C4-2B (cell line): ENCODE data around the gene WRAP73.

ENCODE experiments used
- ZFX ChIP-seq: fragments of 450-650 bp; IDR thresholded peaks from 2 replicates; pipeline ENCODE4 v1.6.1; 2017
- TF ChIP-seq, protein P1 (sequence below): fragments of 450-650 bp; conservative IDR thresholded peaks from 2 replicates; pipeline ENCODE4 v1.5.1; 2017; ENCODE audit warnings: mild to moderate bottlenecking

DNA sequence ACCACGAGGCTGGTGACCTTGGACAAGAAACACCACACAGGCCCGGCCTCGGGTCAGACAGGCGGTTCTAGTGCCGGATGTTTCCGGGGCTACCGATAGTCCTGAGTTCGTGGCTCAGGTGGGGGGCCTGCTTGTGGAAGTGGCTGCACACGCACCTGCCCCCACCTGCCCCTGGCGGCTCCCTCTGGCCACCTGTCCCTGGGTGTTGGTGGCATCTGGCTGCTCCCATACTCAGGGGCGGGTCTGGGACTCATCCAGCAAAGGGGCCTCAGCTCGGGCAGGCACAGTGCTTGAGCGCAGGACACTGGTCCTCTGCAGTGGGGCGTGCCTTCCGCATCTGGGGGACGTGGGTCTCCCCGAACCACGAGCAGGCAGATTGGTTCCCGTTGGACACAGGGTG, 36.0 kb upstream of the WRAP73 start:
- TF ChIP-seq, protein P1, sequence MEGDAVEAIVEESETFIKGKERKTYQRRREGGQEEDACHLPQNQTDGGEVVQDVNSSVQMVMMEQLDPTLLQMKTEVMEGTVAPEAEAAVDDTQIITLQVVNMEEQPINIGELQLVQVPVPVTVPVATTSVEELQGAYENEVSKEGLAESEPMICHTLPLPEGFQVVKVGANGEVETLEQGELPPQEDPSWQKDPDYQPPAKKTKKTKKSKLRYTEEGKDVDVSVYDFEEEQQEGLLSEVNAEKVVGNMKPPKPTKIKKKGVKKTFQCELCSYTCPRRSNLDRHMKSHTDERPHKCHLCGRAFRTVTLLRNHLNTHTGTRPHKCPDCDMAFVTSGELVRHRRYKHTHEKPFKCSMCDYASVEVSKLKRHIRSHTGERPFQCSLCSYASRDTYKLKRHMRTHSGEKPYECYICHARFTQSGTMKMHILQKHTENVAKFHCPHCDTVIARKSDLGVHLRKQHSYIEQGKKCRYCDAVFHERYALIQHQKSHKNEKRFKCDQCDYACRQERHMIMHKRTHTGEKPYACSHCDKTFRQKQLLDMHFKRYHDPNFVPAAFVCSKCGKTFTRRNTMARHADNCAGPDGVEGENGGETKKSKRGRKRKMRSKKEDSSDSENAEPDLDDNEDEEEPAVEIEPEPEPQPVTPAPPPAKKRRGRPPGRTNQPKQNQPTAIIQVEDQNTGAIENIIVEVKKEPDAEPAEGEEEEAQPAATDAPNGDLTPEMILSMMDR, result no peak
- TF ChIP-seq ZFX, result no peak
